ENCODE measurements around the gene RBFOX2. TPM values are rescaled to one million over a fixed set of nuclear protein-coding genes. Genes with fewer than 3 reads are reported as not detected.

Gene RBFOX2
- total and polyA plus RNA-seq, 10 of the 15 experiments (the other 5 are each of a cell fraction or from before 2014, with no cell fraction given) = 0.01 to 2.7 (median 0.17) TPM; not detected in 4

GRCh38 chr22:35967046-35967397 is 61.6 kb downstream of the RBFOX2 start:
- no peaks in the 10 kb centered on the region for H3K9me3 ChIP-seq (replicated peaks; ENCODE audit: control insufficient read depth, insufficient read depth, low read length)
- POLR2A ChIA-PET = interaction anchor here (0.6 kb wide), 1 partner anchor 1069 kb away, joined by 7 read pairs; no protein-coding TSS in a partner anchor
- ATAC-seq (no peak), DNase-seq (ENCODE audit: low read depth, low spot score) (no peak), FAIRE-seq (no peak)
- no peak overlapping the region for H2AFZ ChIP-seq (ENCODE audit: control insufficient read depth, low read depth, low read length)
- H3K36me3 ChIP-seq (ENCODE audit: control insufficient read depth in 2 of 2, insufficient read depth in 2 of 2, low read length in 1 of 2) = no peaks in the 10 kb centered on the region
- WGBS (ENCODE audit: insufficient coverage, insufficient replicate concordance, low lambda C conversion rate, missing lambda C conversion rate) = 66% methylated on average over 3 of the region's 3 CpGs
- no peak overlapping the region for H3K27ac ChIP-seq (ENCODE audit: control insufficient read depth, insufficient read depth)
- no peaks in the 10 kb centered on the region for H4K20me1 ChIP-seq (ENCODE audit: control insufficient read depth, insufficient read depth)
- H3K27me3 ChIP-seq (replicated peaks in 1 of 2; ENCODE audit: control insufficient read depth in 2 of 2, insufficient read depth in 2 of 2, low read length in 1 of 2) = no peaks in the 10 kb centered on the region; a peak in 1 of 4 replicates
- intact Hi-C loops (cut with micrococcal nuclease; ENCODE audit: unreplicated experiment) = no loop called here
- H3K9ac ChIP-seq (ENCODE audit: control insufficient read depth, insufficient read depth, low read length) = no peak overlapping the region
- RAD21 ChIA-PET (ENCODE audit: unreplicated experiment) = no interaction called here
- SMC1A ChIA-PET (ENCODE audit: uncharacterized antibody, unreplicated experiment) = interaction anchor here (1.0 kb wide), 1 partner anchor 16 kb away, joined by 4 read pairs; no protein-coding TSS in a partner anchor
- H3K79me2 ChIP-seq (ENCODE audit: control insufficient read depth, insufficient read depth, low read length) = no peaks in the 10 kb centered on the region
- CTCF ChIA-PET = interaction anchor here (0.6 kb wide), 1 partner anchor 343 kb away, joined by 3 read pairs; no protein-coding TSS in a partner anchor
- in situ Hi-C loops (cut with MboI) = no loop called here
- no peaks in the 10 kb centered on the region for H3K4me1 ChIP-seq (ENCODE audit: control insufficient read depth, insufficient read depth, low read length)
- H3K4me2 ChIP-seq (ENCODE audit: control insufficient read depth, insufficient read depth) = no peak overlapping the region
- no peak overlapping the region for H3K4me3 ChIP-seq
- no TSS peak for BruUV-seq (replicated peaks)
- TF ChIP-seq BMI1 (IDR thresholded peaks at IDR 0.05; ENCODE audit: borderline replicate concordance) (no peak), SMC3 (IDR thresholded peaks at IDR 0.05; ENCODE audit: borderline replicate concordance, low read length) (no peak), CBX5 (IDR thresholded peaks at IDR 0.05; ENCODE audit: low read depth) (no peak), NR2C1 (IDR thresholded peaks at IDR 0.05) (no peak), RELB (IDR thresholded peaks at IDR 0.05; ENCODE audit: low read depth) (no peak), ATF3 (IDR thresholded peaks at IDR 0.05; ENCODE audit: borderline replicate concordance, extremely low read depth, low read depth, low read length) (no peak), MXI1 (IDR thresholded peaks at IDR 0.05; ENCODE audit: low read depth, low read length) (no peak), NFIC (IDR thresholded peaks at IDR 0.05; ENCODE audit: low read depth, low read length) (no peak), SUZ12 (IDR thresholded peaks at IDR 0.05; ENCODE audit: unreplicated experiment) (no peak), MTA3 (IDR thresholded peaks at IDR 0.05; ENCODE audit: borderline replicate concordance, low read length) (no peak), HDAC6 (IDR thresholded peaks at IDR 0.05; ENCODE audit: unreplicated experiment) (no peak), IRF3 (IDR thresholded peaks at IDR 0.05) (no peak), NFXL1 (IDR thresholded peaks at IDR 0.05; ENCODE audit: borderline replicate concordance) (no peak), CUX1 (IDR thresholded peaks at IDR 0.05; ENCODE audit: insufficient replicate concordance, low read depth, low read length) (no peak), FOS (IDR thresholded peaks at IDR 0.05; ENCODE audit: borderline replicate concordance, extremely low read depth, insufficient read length) (no peak)

Data from GM12878 (cell line).